Stimulated activated CD4-positive, alpha-beta T cell treated with anti-CD3 and anti-CD28 coated beads, Interleukin-4, amount 100 ng/mL, for 1 hour (primary cell): ENCODE measurements around the gene SLC7A6.

Source experiments
- DNase-seq: peaks from one replicate; pipeline ENCODE4 v3.0.0-alpha.2; 2020

The SLC7A6 gene

DNA sequence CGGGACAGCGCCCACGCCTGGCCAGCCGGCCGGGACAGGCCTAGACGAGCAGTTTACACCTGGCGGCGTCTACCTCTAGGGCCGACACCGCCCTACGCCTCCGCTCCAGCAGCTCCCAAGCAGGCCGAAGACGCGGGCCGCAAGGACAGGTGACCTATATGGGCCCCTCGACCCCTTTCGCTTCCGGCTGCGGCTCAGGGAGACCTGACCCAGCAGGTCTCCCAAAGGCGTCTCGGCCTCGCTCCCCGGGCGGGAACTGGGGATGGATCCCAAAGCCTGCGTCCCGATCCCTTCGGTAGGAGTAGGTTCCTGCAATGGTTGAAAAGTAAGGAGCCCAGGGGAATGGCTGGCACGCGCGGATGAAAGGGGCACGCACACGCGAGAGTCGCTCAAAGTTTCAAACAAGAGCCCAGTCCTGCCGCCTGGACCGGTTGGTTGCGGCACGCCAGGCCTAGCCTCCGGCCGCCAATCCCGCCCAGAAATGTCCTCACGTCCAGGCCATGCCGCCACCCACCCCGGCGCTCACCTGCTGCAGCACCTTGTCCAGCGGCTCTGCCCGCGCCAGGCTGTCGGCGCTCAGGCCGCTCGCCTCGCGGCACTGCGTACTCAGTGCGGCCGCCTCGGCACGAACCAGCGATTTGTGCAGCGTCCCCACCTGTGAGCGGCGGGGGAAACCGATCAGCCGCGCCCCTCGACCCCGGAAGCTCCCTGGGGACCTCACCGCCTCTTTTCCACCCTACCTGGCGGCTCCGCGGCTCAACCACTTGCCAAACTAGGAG is 29.0 kb upstream of the SLC7A6 start:
- DNase-seq = no peak

DNA sequence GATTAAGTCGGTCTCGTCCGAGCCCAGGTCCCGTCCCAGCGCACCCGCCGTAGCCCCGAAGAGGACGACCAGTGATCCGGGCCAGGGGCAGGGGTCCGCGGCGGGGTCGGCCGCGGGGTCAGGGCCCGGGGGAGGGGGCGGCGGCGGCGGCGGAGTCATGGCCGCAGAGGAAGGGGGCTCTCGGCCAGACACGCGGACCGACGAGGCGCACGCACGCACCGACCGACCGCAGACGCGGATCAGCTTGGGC is 28.5 kb upstream of the SLC7A6 start, which contains the start of gene ESRP2:
Gene ESRP2 (minus strand): TSS at position 241 of the 250 bp plus-strand sequence. CDS start 82 bp downstream, at position 159.
- no peak for DNase-seq

DNA sequence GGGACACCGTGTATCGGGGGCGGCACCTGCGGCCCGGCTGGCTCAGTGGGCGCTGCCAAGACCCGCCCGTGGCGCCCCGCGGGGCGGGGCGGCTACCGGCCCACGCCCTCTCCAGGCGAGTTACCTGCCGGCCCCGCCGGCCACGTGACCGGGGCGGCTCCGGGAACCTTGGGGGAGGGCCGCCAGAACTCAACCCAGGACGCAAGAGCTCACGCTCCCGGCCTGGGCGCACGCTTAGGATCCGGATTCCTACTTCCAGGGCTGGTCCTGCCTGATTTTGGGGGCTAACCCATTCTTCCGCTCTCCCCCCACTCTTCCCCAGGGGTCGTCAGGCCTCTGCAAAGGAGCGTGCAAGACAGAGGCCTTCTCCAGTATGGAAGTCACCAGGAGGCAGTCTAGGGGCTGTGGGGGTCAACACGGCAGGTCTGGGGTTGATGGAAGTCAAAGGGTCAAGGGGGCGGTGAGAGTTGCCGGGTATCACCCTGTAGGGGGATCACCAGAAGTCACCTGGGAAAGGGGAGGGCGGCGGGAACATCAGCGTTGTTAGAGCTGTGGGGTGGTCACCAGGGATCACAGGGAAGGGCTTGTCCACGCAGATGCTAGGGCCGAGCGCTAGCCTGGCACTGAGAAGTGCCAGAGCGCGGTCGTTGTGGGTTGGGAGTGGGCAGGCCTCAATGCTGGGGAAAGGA is 28.0 kb upstream of the SLC7A6 start:
- DNase-seq = peak; percentile 46

DNA sequence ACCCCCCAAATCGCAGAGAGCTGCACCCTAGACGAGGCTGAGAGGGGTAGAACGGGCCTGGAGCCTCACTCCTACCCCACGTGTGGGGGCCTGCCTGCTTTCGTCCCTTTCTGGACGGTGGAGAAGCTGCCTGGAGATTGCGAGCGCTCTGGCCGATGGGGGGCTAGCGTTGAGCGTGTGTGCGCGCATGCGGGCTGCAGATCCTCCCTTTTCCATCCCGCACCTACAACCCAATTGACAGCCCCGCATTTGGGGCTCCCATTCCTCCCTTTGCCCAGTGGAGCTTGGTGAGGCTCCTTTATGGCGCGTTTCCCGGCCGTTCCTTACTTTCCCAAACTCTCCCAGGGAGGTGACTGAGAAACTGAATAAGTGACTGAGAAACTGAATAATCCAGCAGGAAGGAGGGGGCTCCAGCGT is 27.5 kb upstream of the SLC7A6 start:
- DNase-seq = no peak

DNA sequence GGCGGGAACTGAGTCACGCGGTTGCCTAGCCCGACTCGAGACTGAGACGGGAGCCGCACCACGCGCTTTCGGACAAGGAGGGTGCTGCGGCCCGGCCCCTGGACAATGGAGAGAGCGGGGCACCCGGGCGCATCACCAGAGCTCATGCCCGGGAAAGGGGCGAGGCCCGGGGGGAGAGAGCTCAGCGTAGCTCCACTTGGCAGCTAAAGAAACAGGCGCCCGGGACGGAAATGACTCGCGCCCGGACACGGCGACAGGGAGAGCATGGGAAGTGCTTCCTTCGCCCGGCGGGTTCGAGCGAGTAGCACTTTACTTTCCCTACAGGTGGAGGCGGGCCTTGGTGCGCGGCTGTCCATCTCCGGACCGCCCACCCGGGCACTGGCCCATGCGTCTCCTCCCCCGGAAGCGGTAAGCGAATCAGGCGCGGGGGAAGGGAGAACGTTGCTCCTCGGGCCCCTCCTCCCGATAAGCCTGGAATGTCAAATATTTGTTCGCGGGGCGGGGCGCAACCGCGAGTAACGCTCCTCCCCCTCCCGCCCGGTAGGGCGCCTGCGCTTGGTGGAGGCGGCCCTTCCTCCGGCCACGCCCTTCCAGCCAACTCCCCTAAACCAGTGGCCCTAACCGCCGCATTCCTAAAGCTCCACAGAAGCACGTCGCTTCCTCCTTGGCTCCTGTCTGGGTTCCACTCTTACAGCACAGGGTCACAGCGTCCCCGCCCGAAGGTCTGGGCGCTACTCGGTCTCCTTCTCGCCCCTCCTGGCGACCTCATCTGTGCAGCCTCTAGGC is 26.9 kb upstream of the SLC7A6 start:
- DNase-seq = peak; percentile 89

DNA sequence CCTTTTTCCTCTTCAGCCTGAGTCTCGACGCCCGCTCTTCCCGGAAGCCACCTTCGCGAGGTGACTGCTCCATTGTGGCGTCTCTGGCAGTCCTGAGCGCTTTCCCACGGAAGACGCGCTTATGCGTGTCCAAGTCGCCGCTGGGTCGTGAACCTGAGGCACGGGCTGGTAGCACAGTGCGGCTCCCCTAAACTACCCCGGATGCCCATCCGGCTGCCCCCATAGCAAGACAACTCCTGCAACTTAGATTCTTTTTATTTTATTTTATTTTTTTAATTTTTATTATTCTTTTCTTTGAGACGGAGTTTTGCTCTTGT is 26.3 kb upstream of the SLC7A6 start:
- DNase-seq = no peak

DNA sequence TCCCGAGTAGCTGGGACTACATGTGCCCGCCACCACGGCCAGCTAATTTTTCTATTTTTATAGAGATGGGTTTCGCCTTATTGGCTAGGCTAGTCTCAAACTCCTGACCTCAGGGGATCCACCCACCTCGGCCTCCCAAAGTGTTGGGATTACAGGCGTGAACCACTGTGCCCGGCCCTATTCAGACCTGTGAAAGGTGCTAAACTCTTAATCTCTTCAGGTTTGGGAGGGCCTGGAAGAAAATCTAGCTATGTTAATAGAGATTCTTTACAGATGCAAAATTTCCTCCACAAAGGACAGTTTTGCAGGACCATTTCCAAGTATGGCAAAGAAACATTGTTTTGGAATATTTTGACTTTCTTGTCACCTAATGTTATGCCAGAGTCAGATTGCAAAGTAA is 22.2 kb upstream of the SLC7A6 start:
- no peak for DNase-seq

DNA sequence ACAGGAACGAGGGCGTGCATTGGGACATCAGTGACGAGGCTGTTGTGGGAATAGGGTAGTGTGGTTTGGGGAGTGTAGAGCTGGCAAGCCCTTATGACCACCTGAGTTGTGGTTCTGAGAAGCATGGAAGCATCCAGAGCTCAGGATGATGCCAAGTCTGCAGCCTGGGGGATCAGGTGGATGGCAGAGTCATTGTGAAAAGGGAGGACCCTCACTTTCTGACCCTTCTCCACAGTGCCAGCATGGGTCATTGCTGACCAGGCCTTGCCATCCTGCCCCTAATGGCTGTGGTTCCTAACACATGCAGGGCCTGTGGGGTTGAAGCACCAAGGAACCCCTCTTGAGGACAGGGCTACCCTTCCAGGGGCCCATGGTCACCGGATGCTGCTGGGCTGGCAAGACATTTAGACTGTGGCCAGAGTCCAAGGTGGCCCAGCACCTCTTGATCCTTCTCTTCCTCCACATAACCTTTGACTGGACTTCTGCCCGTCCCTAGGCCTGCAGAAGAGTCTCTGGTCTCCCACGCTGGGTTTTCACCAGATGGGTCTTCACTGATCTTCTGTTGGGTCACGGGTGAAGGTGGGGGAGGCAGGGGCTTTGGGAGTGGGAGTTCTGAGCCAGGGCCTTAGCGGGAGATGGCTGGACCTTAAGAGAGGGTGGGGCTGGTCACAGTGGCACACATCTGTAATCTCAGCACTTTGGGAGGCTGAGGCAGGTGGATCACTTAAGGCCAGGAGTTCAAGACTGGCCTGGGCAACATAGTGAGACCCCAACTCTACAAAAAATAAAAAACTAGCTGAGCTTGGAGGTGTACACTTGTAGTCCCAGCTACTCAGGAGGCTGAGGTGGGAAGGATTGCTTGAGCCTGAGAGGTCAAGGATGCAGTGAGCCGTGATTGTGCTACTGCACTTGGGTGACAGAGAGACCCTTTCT is 21.1 kb upstream of the SLC7A6 start:
- no peak for DNase-seq

DNA sequence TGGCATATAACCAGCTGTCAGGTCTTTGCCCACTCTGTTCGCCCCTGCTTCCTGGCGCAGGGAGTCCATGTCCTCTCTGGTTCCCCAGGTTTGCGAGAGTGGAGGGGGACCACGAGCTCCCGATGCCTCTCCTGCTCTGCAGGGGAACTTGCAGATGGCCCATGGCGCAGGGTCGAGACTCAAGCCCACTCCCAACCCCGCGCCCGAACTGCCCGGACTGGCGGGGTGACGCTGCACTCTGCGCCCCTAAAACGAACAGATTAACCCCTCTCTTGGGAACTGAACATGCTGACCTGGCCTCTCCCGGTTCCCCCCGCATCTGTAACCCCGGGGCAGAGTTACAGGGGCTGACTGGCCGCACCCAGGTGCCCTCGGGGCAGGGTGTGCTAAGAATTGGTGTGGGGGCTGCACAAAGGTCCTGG is 19.8 kb upstream of the SLC7A6 start:
- DNase-seq = no peak

DNA sequence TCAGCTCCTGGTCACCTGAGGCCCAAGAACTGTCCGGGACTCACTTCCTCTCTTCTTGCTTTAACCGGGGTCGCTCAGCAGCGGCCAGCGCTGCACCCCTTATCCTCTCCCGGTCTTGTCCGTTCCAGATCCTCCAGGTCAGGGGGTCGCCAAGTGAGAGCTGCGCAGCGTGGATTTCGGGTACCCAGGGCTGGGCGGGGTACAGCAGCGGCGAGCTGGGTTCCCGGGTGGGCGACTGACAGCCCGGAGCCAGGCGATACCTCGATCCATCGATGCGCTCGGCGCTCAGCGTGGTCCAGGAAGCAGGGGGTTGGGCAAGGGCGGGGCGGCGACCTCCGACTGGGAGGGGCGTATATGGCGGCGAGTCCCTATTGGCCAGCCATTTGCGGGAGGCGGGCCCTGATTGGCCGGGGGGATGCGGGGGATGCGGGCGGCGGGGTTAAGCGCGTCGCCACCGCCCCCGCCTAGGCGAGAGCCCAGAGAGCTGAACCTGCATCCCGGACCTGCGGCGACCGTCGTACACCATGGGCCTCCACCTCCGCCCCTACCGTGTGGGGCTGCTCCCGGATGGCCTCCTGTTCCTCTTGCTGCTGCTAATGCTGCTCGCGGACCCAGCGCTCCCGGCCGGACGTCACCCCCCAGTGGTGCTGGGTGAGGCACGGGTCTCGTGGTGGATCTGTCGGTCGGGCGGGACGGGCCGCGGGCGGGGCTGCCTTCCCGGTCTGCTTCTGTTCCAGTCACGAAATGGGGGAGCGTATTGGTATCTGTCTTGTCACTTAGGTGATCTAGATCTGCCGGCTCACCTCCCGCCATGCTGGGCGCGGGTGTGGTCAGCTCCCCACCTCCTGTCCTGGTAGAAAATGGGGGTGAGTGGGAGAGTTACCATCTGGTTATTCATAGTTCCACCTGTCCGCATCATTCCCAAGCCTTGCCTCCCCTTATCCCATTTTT is 19.1 kb upstream of the SLC7A6 start, which contains the start of gene PLA2G15:
Gene PLA2G15 (plus strand): TSS at position 471 of the 951 bp plus-strand sequence. CDS start 54 bp downstream, at position 525.
- DNase-seq = peak; percentile 98

DNA sequence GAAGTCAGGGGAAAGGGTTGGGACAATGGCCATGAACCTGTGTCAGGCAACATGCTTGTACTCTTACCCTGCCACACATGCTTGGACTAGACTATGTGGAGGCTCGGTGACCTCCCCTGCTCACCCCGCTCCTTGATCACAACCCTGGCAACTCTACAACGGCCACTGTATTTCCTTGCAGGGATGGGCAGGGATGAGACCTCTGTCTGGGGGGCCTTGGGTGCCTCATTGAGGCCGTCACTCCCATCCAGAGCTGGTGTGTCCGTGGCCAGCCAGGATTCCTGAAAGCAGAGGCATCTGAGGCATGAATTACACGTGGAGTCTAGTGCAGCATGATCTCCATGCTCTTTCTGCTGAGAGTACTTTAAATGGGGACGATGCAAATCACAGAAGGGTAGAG is 18.2 kb upstream of the SLC7A6 start:
- no peak for DNase-seq

DNA sequence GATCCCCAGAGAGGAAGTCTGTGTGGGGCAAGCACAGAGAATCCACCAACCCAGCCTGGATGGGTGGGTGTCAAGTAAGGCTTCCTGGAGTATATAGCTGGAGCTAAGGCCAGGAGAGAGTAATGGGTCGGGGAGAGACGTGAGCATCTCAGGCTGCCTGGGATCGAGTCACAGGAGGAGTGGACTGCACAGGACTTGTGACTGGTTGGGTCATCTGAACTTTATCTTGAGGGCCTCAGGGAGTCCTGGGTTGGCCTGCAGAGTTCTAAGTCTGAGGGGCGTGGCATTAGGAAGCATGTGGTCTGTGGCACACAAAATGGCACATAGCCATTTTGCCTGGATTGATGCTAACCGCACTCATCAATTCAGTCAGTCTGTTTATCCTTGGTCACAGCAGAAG is 17.7 kb upstream of the SLC7A6 start:
- no peak for DNase-seq

DNA sequence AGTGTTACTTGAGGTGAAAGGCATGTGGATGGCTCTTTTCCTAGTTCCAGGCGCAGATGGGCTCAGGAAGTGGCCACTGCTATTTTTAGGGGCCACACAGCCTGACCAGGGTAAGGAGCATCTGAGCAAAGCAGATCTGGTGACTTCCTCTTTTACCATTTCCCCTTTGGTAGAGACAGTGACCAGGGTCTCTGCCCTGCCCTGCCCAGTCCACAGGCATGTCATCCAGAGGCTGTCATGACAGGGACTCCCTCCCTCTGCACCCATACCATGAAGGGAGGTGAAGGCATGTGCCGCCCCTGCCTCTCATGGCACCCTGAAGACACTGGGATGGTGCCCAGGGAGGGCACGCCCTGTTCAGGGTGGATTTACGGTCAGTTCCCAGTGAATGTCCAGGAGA is 16.9 kb upstream of the SLC7A6 start:
- DNase-seq = no peak

DNA sequence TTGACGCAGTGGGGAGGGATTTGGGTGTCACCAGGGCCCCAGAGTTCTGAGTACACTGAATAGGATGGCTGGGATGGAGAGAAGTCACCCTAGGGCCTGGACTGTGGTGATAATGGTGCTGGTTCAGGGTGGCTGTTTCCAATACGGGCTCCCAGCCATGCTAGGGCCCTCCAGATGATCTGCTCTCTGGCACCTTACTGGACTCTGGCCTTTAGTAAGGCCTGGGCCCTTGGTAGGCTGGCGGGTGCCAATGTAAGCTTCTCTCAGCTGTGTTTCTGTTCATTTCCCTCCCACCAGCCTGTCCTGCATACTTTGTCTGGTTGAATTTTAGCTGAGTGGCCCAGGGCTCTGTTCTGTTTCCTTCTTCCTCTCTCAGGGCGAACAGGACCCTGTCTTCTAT is 16.4 kb upstream of the SLC7A6 start:
- no peak for DNase-seq

DNA sequence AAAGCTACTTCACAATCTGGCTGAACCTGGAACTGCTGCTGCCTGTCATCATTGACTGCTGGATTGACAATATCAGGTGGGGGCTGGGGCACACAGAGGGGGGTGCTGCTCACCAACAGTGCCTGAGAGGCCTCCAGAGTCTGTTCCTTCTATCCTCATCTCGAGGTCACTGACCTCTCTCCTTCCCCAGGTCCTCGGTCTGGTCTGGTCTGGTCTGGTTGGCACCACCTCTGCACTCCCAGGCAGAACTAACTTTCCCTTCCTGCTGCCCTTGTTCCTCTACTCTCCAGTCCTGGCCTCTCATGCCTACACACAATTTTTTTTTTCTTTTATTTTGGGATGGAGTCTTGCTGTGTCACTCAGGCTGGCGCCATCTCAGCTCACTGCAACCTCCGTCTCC is 15.0 kb upstream of the SLC7A6 start:
- DNase-seq = no peak

DNA sequence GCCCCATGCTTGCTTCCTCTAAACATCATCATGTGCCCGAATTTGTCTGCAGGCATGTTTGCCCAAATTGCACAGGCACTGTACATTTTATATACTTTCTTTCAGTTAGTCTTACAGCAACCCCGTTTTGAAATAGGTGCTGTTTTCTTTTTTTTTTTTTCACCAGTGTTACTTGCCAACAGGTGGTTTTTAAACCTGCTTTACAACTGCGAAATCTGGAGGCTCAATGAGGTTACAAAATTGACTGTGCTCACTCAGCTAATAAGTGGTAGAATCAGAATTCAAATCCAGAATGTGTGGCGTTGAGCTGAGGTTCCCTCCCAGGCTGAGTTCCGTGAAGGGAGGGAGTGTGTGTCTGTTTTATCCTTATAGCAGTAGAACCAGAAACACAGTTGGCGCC is 13.4 kb upstream of the SLC7A6 start:
- no peak for DNase-seq

DNA sequence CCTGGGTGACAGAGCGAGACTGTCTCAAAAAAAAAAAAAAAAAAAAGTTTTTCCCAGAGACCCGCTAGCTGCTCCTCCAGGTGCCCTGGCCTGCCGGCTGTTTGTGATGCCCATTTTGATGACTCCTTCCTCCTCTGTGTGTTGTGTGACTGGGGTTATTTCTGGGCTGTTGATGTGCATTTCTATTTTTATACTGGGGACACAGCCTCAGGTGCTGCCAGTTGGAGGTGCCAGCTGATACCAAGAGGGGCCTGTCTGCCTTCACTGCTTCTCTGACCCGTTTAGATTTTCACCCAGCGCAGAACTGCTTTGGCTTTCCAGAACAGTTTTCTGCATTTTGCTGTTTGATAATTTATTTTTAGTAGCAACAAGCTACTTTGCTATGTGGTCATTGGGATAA is 12.5 kb upstream of the SLC7A6 start:
- no peak for DNase-seq

DNA sequence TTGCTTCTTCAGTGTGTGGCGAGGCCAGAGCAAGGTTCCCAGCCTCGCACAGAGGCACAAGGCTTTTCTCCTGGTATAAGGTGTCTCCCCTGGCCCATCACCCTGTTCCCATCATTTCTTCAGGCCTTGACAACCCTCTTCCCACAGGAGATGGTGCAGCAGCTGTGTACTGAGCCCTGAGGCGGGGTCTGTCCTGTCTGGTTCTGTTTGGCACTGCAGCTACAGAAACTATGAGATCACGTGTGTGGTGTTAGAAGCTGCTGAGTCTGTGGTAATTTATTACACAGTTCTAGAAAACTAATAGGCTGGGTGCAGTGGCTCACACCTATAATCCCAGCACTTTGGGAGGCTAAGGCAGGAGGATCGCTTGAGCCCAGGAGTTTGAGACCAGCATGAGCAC is 11.9 kb upstream of the SLC7A6 start:
- DNase-seq = no peak

DNA sequence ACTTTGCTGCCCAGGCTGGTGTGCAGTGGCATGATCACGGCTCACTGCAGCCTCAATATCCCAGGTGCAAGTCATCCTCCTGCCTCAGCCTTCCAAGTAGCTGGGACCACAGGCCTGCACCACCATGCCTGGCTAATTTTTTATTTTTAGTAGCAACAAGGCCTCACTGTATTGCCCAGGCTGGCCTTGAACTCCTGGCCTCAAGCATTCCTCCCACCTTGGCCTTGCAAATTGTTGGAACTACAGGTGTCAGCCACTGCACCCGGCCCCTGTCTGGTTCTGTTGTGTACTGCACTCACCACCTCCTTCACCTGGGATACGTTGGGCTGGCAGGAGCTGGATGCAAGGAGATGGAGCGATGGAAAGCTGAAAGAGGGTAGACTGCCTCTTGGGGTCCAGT is 10.6 kb upstream of the SLC7A6 start:
- no peak for DNase-seq

DNA sequence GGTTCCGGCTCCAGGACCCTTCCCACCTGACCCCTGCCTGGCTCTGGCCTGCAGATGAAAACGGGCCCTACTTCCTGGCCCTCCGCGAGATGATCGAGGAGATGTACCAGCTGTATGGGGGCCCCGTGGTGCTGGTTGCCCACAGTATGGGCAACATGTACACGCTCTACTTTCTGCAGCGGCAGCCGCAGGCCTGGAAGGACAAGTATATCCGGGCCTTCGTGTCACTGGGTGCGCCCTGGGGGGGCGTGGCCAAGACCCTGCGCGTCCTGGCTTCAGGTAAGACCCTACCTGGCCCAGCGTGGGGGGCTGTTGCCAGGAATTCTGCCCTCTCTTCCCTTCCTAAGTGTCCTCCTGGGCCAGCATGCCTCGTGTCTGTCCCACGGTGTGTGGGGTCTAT is 8.6 kb upstream of the SLC7A6 start:
- no peak for DNase-seq

DNA sequence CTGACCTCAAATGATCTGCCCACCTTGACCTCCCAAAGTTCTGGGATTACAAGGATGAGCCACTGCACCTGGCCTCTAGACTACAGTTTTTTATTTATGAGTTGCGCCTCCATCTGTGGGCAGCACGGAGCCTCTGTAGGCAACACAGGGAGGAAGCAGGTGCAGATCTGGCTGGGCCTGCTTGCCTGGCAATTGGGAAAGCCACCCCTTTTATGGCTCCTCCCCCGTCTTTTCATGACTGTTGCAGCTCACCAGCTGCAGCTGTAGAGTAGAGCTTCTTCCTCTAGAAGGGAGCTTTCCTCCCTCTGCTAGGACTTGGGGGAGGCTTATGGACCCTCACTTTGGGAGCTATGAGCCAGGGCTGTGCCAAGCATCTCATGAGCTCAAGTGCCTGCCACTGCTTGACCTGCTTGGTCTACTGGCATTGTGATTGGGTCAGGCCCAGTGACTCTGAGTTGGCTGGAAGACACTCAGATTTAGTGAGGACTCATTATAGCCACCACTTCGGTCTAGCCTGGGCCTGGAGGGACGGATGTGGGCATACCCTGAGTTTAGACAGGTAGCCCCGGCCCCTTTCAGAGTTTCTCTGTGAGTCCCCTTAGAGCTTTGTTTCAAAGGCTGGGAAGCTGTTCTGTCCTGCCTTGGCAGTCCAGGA is 6.9 kb upstream of the SLC7A6 start:
- DNase-seq = no peak
